Mesodermal cell (in vitro differentiated cells): Measurements from ENCODE around the gene RAPH1.
"Not testable (repeated sequence)": the region's sequence is repeated elsewhere in the genome, so short reads cannot be mapped to it uniquely, and the experiment has no call there.

Source experiments
- H3K27ac ChIP-seq: 2 replicates; pipeline ENCODE4 v1.7.0; 2013; ENCODE audit warnings: mild to moderate bottlenecking, low read depth, low read length, moderate library complexity; ENCODE audit not compliant: severe bottlenecking
- H3K36me3 ChIP-seq: 2 replicates; pipeline ENCODE4 v1.7.1; 2013; ENCODE audit warnings: mild to moderate bottlenecking, low read length, moderate library complexity; ENCODE audit not compliant: control insufficient read depth, insufficient read depth
- H3K4me1 ChIP-seq: one replicate; pipeline ENCODE4 v1.7.1; 2013; ENCODE audit warnings: mild to moderate bottlenecking, low read length; ENCODE audit not compliant: insufficient read depth, control insufficient read depth, poor library complexity, severe bottlenecking
- H3K4me3 ChIP-seq: 2 replicates; pipeline ENCODE4 v1.7.0; 2013; ENCODE audit warnings: low read length, control low read depth, mild to moderate bottlenecking; ENCODE audit not compliant: insufficient read depth, poor library complexity, severe bottlenecking; ENCODE audit errors: extremely low read depth
- H3K9me3 ChIP-seq: 2 replicates; pipeline ENCODE4 v1.7.1; 2013; ENCODE audit warnings: mild to moderate bottlenecking, low read length, moderate library complexity; ENCODE audit not compliant: control insufficient read depth
- WGBS, 2 experiments: methylation state at CpG; one replicate each; pipeline ENCODE4 v1.1.5; 2013; ENCODE audit warnings: missing lambda C conversion rate in 2 of 2; ENCODE audit not compliant: insufficient coverage in 2 of 2; 5-methylcytosine and 5-hydroxymethylcytosine counted together

Gene RAPH1

DNA sequence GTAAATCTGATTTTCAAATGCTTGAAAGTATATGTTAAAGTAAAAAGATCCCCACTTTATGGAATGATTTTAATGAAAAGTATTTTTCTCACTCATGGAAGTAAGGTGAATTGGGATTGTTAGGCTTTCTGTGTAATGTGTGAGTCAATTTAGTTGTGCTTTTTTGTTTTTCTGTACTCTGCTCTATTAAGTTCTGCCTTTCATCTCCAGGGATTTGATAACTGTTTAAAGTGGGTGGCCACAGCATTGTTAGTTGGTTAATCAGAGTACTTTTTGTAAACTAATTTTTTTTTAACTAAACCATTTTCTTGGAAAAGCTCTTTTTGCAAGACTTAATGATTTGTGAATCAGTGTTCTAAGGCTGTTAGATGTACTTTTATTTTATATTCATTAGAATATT lies 130.1 kb downstream of the RAPH1 start:
- Histone ChIP-seq H3K36me3 (peaks cover 65% of the 10 kb centered on the region), H3K9me3 (no peaks in the 10 kb centered on the region), H3K4me3 (no peak overlapping the region), H3K4me1 (no peaks in the 10 kb centered on the region), H3K27ac (no peak overlapping the region)

DNA sequence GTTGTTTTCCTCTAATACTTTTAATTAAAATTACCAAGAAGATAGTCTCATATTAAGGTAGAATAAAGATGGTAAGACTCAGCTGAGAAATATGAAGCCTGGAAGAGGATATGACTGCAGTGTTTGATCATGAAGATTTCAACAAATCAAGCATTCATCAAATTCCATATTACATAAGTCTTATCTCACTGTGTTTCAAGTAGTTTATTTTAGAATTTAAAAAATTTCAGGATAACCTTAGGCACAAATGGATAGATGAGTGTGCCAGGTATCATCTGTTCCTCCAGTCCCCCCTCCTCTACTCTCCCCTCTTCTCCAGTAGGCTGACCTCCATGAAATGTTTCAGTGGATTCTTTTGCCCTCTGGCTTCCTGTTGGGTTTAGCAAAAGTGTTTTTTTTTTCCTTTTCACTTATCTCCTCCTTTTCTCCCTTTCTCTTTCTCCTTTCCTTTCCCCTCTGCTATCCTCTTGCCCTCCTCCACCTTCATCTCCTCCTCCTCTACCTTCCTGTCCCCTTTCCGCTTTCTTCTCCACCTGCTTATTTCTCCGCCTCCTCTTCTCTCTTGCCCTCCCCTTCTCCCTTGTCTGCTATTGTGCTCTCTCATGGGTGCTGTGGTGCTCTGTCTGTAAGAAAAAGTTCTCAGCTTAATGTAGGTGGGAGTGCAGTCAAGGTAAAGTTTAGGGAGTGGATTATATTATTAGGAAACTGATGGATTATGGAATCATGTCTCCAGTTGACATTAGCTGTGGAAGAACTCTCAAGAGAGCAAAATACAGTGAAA lies 134.1 kb downstream of the RAPH1 start:
- Histone ChIP-seq H3K4me3 (no peak overlapping the region), H3K4me1 (no peaks in the 10 kb centered on the region)
- WGBS, 2 experiments: 91% methylated on average over 1 of the region's 2 CpGs; no CpG with 5 or more reads in 1 of the 2 experiments

DNA sequence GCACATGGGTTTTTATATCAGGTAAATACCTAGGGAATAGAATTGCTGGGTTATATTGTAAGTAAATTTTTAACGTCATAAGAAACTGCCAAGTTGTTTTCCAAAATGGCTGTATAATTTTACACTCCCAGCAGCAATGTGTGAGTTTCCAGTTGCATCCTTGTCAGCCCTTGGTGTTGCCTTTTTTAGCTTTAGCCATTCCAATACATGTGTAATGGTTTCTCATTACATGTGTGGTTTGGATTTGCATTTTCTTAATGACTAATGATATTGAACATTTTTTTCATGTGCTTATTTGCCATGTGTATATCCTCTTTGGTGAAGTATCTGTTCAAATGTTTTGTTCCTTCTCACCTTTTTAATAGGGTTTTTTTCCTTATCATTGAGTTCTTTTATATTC lies 136.1 kb downstream of the RAPH1 start:
- no peak overlapping the region for H3K27ac ChIP-seq
- 90 to 100% methylated on average over 1 of the region's 1 CpG for WGBS, 2 experiments
- peaks cover 45% of the 10 kb centered on the region for H3K36me3 ChIP-seq
- H3K4me1 ChIP-seq: no peaks in the 10 kb centered on the region
- peaks cover 4% of the 10 kb centered on the region for H3K9me3 ChIP-seq
- no peak overlapping the region for H3K4me3 ChIP-seq

More for the DNA sequence above, 134.1 kb downstream of the RAPH1 start:
- Histone ChIP-seq H3K36me3 (peaks cover 40% of the 10 kb centered on the region), H3K9me3 (peaks cover 4% of the 10 kb centered on the region), H3K27ac (no peak overlapping the region)

DNA sequence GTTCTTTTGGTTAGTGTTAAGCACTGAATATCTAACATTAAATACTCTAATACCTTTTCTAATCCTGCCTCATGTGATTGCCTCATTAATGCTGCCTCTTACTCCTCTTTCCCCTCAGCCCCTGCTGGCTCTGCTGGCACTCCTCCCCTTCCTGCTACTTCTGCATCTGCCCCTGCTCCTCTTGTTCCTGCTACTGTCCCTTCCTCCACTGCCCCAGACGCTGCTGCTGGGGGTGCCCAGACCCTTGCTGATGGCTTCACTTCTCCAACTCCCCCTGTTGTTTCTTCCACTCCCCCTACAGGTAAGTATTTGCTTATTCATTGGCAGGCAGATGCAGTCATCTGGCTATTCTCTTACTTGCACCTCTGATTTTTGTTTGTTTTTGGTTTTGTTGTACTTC lies 138.4 kb downstream of the RAPH1 start:
- Histone ChIP-seq H3K9me3 (peaks cover 4% of the 10 kb centered on the region), H3K36me3 (peaks cover 30% of the 10 kb centered on the region), H3K4me3 (no peak overlapping the region), H3K27ac (no peak overlapping the region), H3K4me1 (no peaks in the 10 kb centered on the region)
- WGBS, 2 experiments: 14 to 33% methylated on average over 1 of the region's 1 CpG

DNA sequence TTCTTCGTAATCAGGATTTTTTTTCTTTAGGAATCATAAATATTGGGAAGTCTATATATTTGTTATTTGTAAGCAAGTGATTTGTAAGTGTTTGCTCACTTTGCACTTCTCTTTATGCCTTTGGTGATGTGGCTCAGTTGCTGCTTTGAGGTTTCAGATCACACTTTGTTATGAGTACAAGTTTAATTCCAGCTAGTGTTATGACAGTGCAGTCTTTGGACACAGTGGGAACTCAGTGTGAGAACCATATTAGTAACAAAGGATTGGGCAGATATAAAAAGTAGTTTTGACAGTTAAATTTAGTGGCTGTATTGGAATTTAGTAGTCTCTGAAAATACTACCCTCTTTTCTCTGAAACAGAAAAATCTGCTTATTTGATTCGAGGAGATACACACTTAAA lies 139.2 kb downstream of the RAPH1 start:
- Histone ChIP-seq H3K27ac (no peak overlapping the region), H3K36me3 (peaks cover 35% of the 10 kb centered on the region), H3K9me3 (peaks cover 4% of the 10 kb centered on the region), H3K4me1 (no peaks in the 10 kb centered on the region), H3K4me3 (no peak overlapping the region)
- no CpG with 5 or more reads among the region's 2 CpGs for WGBS, 2 experiments

DNA sequence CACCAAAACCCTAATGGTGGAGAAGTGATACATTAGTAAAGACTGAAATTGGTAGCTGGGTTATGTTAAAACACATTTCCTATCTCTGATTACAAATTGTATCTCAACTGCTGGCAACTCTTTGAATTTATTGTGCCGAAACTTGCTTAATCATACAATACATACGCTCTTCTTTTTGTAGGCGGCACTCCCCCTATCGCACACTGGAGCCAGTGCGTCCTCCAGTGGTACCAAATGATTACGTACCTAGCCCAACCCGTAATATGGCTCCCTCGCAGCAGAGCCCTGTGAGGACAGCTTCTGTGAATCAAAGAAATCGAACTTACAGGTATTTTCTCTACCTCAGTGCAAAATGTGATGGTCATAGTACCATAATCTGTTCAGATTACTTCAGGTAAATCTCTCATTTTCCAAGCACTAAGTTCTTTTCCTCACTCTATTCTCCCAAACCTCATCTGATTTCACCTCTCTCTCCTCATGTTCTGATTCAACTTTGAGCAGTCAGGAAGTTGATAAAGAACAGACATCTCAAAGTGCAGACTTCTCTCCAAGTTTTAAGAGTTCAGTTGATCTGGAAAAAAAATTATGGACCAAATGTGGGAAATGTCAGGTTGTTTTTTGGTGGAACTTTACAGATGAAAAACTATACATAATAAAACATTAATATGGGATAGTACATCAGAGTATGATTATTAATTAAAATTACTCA lies 140.4 kb downstream of the RAPH1 start:
- Histone ChIP-seq H3K36me3 (peaks cover 41% of the 10 kb centered on the region), H3K4me3 (no peak overlapping the region), H3K9me3 (peaks cover 4% of the 10 kb centered on the region), H3K4me1 (no peaks in the 10 kb centered on the region), H3K27ac (no peak overlapping the region)
- WGBS, 2 experiments: 94 to 96% methylated on average over 8 to 9 of the region's 9 CpGs

DNA sequence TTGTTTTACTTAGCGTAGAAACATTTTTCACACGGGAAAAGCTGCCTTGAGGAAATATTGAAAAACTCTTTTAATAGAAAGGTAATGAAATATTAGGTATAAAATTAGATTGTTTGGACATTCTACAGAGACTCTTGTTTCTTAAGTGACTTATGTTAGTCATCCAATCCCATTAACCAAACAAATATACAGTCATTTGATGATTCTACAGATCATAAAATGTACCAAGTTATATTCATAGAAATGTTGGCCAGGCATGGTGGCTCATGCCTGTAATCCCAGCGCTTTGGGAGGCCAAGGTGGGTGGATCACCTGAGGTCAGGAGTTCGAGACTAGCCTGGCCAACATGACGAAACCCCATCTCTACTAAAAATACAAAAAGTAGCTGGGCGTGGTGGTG lies 146.9 kb downstream of the RAPH1 start:
- H3K27ac ChIP-seq, H3K9me3 ChIP-seq, H3K4me1 ChIP-seq, H3K4me3 ChIP-seq: not testable (repeated sequence)
- WGBS, 2 experiments: 92% methylated on average over 2 of the region's 6 CpGs; no CpG with 5 or more reads in 1 of the 2 experiments
- peaks cover 43% of the 10 kb centered on the region for H3K36me3 ChIP-seq

DNA sequence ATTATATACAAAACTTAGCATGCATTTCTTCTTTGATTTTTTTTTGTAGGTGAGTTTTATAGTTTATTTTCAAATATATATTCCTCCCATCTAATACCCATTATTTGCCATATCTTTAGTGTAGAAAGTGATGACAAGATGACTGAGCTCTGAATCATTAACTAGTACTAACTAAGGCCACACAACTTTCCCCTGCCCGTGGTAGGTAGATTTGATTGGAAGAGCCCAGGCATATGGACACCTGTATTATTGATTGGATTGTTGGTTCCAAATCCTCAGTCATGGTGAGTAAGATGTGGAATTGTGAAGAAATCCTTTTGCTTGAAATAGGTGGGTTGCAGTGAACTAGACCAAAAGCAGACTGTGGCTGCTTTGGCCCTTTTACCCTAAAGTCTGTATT lies 152.1 kb downstream of the RAPH1 start:
- Histone ChIP-seq H3K4me3 (no peak overlapping the region), H3K9me3 (no peaks in the 10 kb centered on the region), H3K27ac (no peak overlapping the region), H3K4me1 (no peaks in the 10 kb centered on the region), H3K36me3 (peaks cover 32% of the 10 kb centered on the region)
- no CpG with 5 or more reads among the region's 1 CpG for WGBS, 2 experiments

DNA sequence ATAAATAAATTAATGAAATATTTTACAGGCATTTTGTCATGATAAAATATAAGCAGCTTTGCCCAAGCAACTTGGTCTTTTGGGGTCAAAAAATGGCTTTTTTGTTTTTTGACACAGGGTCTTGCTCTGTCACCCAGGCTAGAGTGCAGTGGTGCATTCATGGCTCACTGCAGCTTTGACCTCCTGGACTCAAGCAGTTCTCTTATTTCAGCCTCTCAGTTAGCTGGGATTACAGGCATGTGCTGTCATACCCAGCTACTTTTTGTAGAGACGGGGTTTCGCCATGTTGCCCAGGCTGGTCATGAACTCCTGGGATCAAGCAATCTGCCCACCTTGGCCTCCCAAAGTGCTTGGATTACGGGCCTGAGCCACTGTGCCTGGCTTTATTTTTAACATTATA lies 155.9 kb downstream of the RAPH1 start:
- H3K4me1 ChIP-seq: no peaks in the 10 kb centered on the region
- 91 to 96% methylated on average over 2 of the region's 3 CpGs for WGBS, 2 experiments
- no peak overlapping the region for H3K27ac ChIP-seq
- peaks cover 10% of the 10 kb centered on the region for H3K36me3 ChIP-seq
- no peak overlapping the region for H3K4me3 ChIP-seq
- no peaks in the 10 kb centered on the region for H3K9me3 ChIP-seq

DNA sequence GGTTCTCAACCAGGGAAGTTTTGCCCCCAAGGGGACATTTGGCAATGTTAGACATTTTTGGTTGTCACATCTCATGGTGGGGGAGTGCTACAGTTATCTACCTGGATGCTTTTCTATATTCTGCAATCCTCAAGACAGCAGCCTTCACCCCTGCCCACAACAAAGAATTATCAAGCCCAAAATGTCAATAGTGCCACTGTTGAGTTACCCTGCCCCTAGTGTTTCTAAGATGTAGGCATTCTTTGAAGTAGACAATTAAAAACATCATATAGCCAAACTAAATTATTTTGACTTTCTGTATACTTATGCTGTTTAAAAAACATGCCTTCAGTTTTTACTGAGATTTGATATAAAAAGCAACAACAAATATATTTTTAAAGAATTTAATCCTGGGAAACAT lies 158.9 kb downstream of the RAPH1 start:
- Histone ChIP-seq H3K36me3 (peaks cover 17% of the 10 kb centered on the region), H3K27ac (no peak overlapping the region)

DNA sequence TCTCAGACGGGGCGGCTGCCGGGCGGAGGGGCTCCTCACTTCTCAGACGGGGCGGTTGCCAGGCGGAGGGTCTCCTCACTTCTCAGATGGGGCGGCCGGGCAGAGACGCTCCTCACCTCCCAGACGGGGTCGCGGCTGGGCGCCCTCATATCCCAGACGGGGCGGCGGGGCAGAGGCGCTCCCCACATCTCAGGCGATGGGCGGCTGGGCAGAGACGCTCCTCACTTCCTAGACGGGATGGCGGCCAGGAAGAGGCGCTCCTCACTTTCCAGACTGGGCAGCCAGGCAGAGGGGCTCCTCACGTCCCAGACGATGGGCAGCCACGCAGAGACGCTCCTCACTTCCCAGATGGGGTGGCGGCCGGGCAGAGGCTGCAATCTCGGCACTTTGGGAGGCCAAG lies 162.4 kb downstream of the RAPH1 start:
- not testable (repeated sequence) for H3K4me1 ChIP-seq, H3K4me3 ChIP-seq, H3K27ac ChIP-seq, H3K9me3 ChIP-seq
- WGBS, 2 experiments: 97 to 98% methylated on average over 7 to 8 of the region's 31 CpGs
- peaks cover 28% of the 10 kb centered on the region for H3K36me3 ChIP-seq

More for the DNA sequence above, 158.9 kb downstream of the RAPH1 start:
- no peak overlapping the region for H3K4me3 ChIP-seq
- H3K4me1 ChIP-seq: no peaks in the 10 kb centered on the region
- no peaks in the 10 kb centered on the region for H3K9me3 ChIP-seq
